ENCODE data around the gene CDYL2. TPM values are rescaled to one million over a fixed set of nuclear protein-coding genes. Genes with fewer than 3 reads are reported as not detected.
A peak's percentile ranks its signal among the peaks of the same experiment; 100 is the strongest.

CDYL2 gene
- total RNA-seq, 3 donors from 2014 or later = 6.4 to 12.1 (median 10.7) TPM

DNA sequence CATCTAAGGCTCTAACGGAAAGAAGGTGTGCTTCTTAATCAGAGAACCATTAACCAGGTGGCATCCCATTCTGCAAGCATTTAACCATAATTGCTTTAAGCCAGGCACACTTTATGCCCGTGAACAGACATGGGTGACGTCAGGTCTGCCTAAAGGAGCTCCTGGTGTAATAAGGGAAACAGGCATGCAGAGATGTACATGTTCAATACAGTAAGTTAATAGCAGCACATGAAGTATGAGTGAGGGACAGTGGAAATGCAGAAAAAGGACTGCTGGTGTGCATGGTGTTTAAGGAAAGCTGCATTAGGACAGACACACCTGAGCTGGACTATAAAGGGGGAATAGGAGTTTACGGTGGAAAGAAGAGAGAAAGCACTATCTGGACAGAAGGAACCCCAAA, 245.0 kb downstream of the CDYL2 start:
- no peaks in the 10 kb centered on the region for H3K36me3 ChIP-seq
- no peak for DNase-seq (ENCODE audit: low spot score in 2 of 2)
- intact Hi-C loops (cut with DNase I; ENCODE audit: low total_unique reads) = no loop called here
- H3K4me3 ChIP-seq = no peak overlapping the region
- no peaks in the 10 kb centered on the region for H3K4me1 ChIP-seq
- H3K9me3 ChIP-seq = no peaks in the 10 kb centered on the region
- H3K27ac ChIP-seq = no peak overlapping the region
- no peak for TF ChIP-seq POLR2AphosphoS5 (IDR thresholded peaks at IDR 0.05)
- no peak for TF ChIP-seq CTCF (IDR thresholded peaks at IDR 0.05)
- TF ChIP-seq POLR2A (IDR thresholded peaks at IDR 0.05) = no peak
- H3K27me3 ChIP-seq = no peaks in the 10 kb centered on the region

GRCh38 chr16:80557037-80557436, 247.4 kb downstream of the CDYL2 start:
- Histone ChIP-seq H3K36me3 (no peaks in the 10 kb centered on the region), H3K4me1 (no peaks in the 10 kb centered on the region), H3K9me3 (no peaks in the 10 kb centered on the region), H3K4me3 (no peak overlapping the region), H3K27me3 (no peaks in the 10 kb centered on the region), H3K27ac (no peak overlapping the region)
- DNase-seq (ENCODE audit: low spot score in 2 of 2) = no peak
- intact Hi-C loops (cut with DNase I; ENCODE audit: low total_unique reads) = no loop called here
- TF ChIP-seq POLR2AphosphoS5 (IDR thresholded peaks at IDR 0.05) (no peak), POLR2A (IDR thresholded peaks at IDR 0.05) (no peak), CTCF (IDR thresholded peaks at IDR 0.05) (no peak)

DNA sequence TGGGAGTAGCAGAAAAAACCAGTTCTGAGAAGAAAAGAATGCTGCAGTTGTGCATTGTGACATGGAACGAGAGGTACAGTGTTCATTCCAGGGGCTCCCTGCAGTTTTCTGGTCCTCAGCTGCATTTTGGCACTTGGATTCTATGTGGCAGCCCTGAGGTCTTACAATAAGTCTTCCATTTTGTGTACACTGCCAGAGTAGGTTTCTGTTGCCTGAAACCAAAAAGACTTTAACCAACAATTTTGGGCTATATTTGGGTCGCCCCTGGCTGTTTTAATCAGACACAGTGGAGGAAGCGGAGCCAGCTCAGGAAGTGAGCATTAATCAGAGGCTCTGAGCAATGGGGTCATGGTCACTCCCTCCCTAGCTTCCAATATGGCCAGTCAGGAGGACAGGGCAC, 247.9 kb downstream of the CDYL2 start:
- H3K9me3 ChIP-seq = no peaks in the 10 kb centered on the region
- H3K4me1 ChIP-seq = no peaks in the 10 kb centered on the region
- TF ChIP-seq POLR2A (IDR thresholded peaks at IDR 0.05) = no peak
- no peak for TF ChIP-seq POLR2AphosphoS5 (IDR thresholded peaks at IDR 0.05)
- TF ChIP-seq CTCF (IDR thresholded peaks at IDR 0.05) = no peak
- H3K27me3 ChIP-seq = no peaks in the 10 kb centered on the region
- H3K4me3 ChIP-seq = no peak overlapping the region
- H3K27ac ChIP-seq = no peak overlapping the region
- intact Hi-C loops (cut with DNase I; ENCODE audit: low total_unique reads) = no loop called here
- no peaks in the 10 kb centered on the region for H3K36me3 ChIP-seq
- DNase-seq (ENCODE audit: low spot score in 2 of 2) = no peak

DNA sequence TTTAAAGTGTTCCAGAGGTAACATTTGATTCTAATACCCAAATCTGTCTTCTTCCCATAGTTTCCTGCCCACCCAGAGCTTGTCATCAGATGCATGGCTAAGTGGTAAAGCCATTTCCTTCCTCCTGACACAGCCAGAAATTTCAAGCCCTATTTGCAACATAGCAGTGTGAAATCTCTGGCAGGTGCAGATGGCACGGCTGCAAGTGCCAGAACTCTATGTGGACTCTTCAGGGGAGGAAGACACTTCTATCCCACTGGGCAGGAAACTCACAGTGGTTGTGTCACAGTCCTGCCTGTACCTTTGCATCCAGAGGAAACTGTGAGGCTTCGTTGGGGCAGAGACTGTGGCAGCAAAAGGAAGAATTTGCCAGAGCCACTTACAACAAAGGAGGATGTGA, 250.4 kb downstream of the CDYL2 start:
- H3K4me1 ChIP-seq = no peaks in the 10 kb centered on the region
- intact Hi-C loops (cut with DNase I; ENCODE audit: low total_unique reads) = no loop called here

DNA sequence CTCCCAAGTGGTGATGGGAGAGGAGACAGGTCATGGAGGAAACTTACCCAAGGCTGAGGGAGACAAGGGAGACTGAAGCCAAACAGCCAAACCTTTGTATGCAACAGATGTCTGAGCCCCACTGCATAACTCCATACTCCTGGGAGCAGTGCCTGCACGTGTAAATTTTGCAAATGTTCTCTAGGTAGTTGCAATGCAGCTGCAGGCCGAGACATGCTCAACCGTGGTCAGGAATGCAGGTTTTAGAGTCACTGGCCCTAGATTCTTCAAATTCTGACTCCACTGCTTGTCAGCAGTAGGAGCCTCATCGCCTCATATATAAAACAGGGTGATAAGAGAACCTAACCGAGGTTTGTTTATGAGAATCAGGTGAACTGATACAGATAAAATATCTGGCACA, 252.1 kb downstream of the CDYL2 start:
- H3K4me1 ChIP-seq = no peaks in the 10 kb centered on the region
- no peaks in the 10 kb centered on the region for H3K36me3 ChIP-seq
- no peak for TF ChIP-seq POLR2A (IDR thresholded peaks at IDR 0.05)
- TF ChIP-seq CTCF (IDR thresholded peaks at IDR 0.05) = no peak
- no peak for TF ChIP-seq POLR2AphosphoS5 (IDR thresholded peaks at IDR 0.05)
- intact Hi-C loops (cut with DNase I; ENCODE audit: low total_unique reads) = no loop called here
- H3K9me3 ChIP-seq = no peaks in the 10 kb centered on the region
- DNase-seq (ENCODE audit: low spot score in 2 of 2) = peak in 1 of 2 donors; percentile 30
- no peaks in the 10 kb centered on the region for H3K27me3 ChIP-seq
- no peak overlapping the region for H3K27ac ChIP-seq
- H3K4me3 ChIP-seq = no peak overlapping the region

More for the DNA sequence above, 250.4 kb downstream of the CDYL2 start:
- no peak overlapping the region for H3K27ac ChIP-seq
- DNase-seq (ENCODE audit: low spot score in 2 of 2) = no peak
- H3K9me3 ChIP-seq = no peaks in the 10 kb centered on the region
- no peaks in the 10 kb centered on the region for H3K27me3 ChIP-seq
- H3K4me3 ChIP-seq = no peak overlapping the region
- no peaks in the 10 kb centered on the region for H3K36me3 ChIP-seq
- TF ChIP-seq POLR2A (IDR thresholded peaks at IDR 0.05) (no peak), CTCF (IDR thresholded peaks at IDR 0.05) (no peak), POLR2AphosphoS5 (IDR thresholded peaks at IDR 0.05) (no peak)

Other genes with a start within 250 kb of the CDYL2 start
- gene CMC2, start 202.3 kb upstream of the CDYL2 start, total RNA-seq = 10 to 100 TPM; 27.5 to 38.5 (median 31.5) TPM
- 1 to 10 TPM; 3.9 to 9.7 (median 8.2) TPM for gene CENPN, start 202.6 kb upstream of the CDYL2 start, total RNA-seq
- gene ATMIN, start 231.2 kb upstream of the CDYL2 start, total RNA-seq = 10 to 100 TPM; 37.4 to 54.9 (median 42.6) TPM